Neural cell (in vitro differentiated cells): ENCODE results near the gene MID1. TPM values are rescaled to one million over a fixed set of nuclear protein-coding genes. Genes with fewer than 3 reads are reported as not detected.

Experiments used
- H2AFZ ChIP-seq: fragments of 200-600, 300-800 bp; sonication (generic), shearing (Covaris generic); 2 replicates; pipeline ENCODE4 v1.6.0; 2014; ENCODE audit warnings: low read depth, mild to moderate bottlenecking, antibody characterized with exemption, low read length, moderate library complexity
- H3F3A ChIP-seq: fragments of 200-600 bp; shearing (Covaris generic); 2 replicates; pipeline ENCODE4 v1.6.1; 2016; ENCODE audit warnings: mild to moderate bottlenecking, moderate library complexity, mixed read lengths, antibody characterized with exemption, low read length; ENCODE audit not compliant: insufficient read depth, poor library complexity, severe bottlenecking
- H3K27ac ChIP-seq: fragments of 200-600, 300-800 bp; sonication (generic), shearing (Covaris generic); 2 replicates; pipeline ENCODE4 v1.5.1; 2014; ENCODE audit warnings: mild to moderate bottlenecking, low read length, moderate library complexity
- H3K27me3 ChIP-seq: fragments of 300-800, 200-600 bp; sonication (generic), shearing (Covaris generic); 2 replicates; pipeline ENCODE4 v1.6.0; 2014; ENCODE audit warnings: mild to moderate bottlenecking, low read depth, low read length, moderate library complexity; ENCODE audit not compliant: insufficient read depth
- H3K36me3 ChIP-seq: fragments of 300-800, 200-600 bp; sonication (generic), shearing (Covaris generic); 2 replicates; pipeline ENCODE4 v1.5.1; 2014; ENCODE audit warnings: mild to moderate bottlenecking, antibody characterized with exemption, low read length, moderate library complexity; ENCODE audit not compliant: insufficient read depth
- H3K4me2 ChIP-seq: fragments of 300-800, 200-600 bp; sonication (generic), shearing (Covaris generic); 2 replicates; pipeline ENCODE4 v1.6.0; 2014; ENCODE audit warnings: mild to moderate bottlenecking, low read length
- H3K4me3 ChIP-seq: fragments of 300-800, 200-600 bp; sonication (generic), shearing (Covaris generic); 2 replicates; pipeline ENCODE4 v1.5.1; 2014; ENCODE audit warnings: mild to moderate bottlenecking, low read length, moderate library complexity
- H3K79me2 ChIP-seq: fragments of 200-600 bp; shearing (Covaris generic); replicated peaks from 2 replicates; pipeline ENCODE4 v1.6.0; 2014; ENCODE audit warnings: mild to moderate bottlenecking, low read length, moderate library complexity; ENCODE audit not compliant: insufficient read depth
- H3K9ac ChIP-seq: fragments of 300-800, 200-600 bp; sonication (generic), shearing (Covaris generic); 2 replicates; pipeline ENCODE4 v1.6.1; 2016; ENCODE audit warnings: mild to moderate bottlenecking, low read length, mixed read lengths
- H3K9me2 ChIP-seq: fragments of 200-600 bp; shearing (Covaris generic); 2 replicates; pipeline ENCODE4 v1.6.1; 2016; ENCODE audit warnings: mild to moderate bottlenecking, low read length, mixed read lengths; ENCODE audit not compliant: insufficient read depth
- H3K9me3 ChIP-seq: fragments of 200-600, 300-800 bp; sonication (generic), shearing (Covaris generic); 2 replicates; pipeline ENCODE4 v1.6.1; 2016; ENCODE audit warnings: mild to moderate bottlenecking, mixed run types, low read length, moderate library complexity, mixed read lengths
- H4K20me1 ChIP-seq: fragments of 200-600 bp; shearing (Covaris generic); 2 replicates; pipeline ENCODE4 v1.6.1; 2016; ENCODE audit warnings: mild to moderate bottlenecking, mixed run types; ENCODE audit not compliant: insufficient read depth
- EP300 ChIP-seq: fragments of 450-650 bp; conservative IDR thresholded peaks from 2 replicates; pipeline ENCODE4 v1.6.1; 2014; ENCODE audit warnings: antibody characterized with exemption, mild to moderate bottlenecking, moderate library complexity; ENCODE audit not compliant: poor library complexity, severe bottlenecking
- EZH2 ChIP-seq: fragments of 200-600, 300-800 bp; shearing (Covaris generic), sonication (generic); IDR thresholded peaks from 2 replicates; pipeline ENCODE4 v1.6.1; 2014; ENCODE audit warnings: antibody characterized with exemption, low read length, borderline replicate concordance, mild to moderate bottlenecking; ENCODE audit not compliant: insufficient read depth, poor library complexity, severe bottlenecking
- MXI1 ChIP-seq: fragments of 450-650 bp; conservative IDR thresholded peaks from 2 replicates; pipeline ENCODE4 v1.6.1; 2014; ENCODE audit warnings: antibody characterized with exemption, mild to moderate bottlenecking; ENCODE audit not compliant: poor library complexity, severe bottlenecking
- POLR2AphosphoS5 ChIP-seq: IDR thresholded peaks from 2 replicates; pipeline ENCODE4 v1.6.1; 2012
- RAD21 ChIP-seq: fragments of 450-650 bp; conservative IDR thresholded peaks from 2 replicates; pipeline ENCODE4 v1.6.1; 2014; ENCODE audit warnings: antibody characterized with exemption, mild to moderate bottlenecking, moderate library complexity
- SMC3 ChIP-seq: fragments of 450-650 bp; conservative IDR thresholded peaks from 2 replicates; pipeline ENCODE4 v1.6.1; 2014; ENCODE audit warnings: antibody characterized with exemption, mild to moderate bottlenecking, moderate library complexity; ENCODE audit not compliant: poor library complexity
- TAF1 ChIP-seq: IDR thresholded peaks from 2 replicates; pipeline ENCODE4 v1.6.1; 2012; ENCODE audit warnings: low read depth
- polyA plus RNA-seq: library from polyadenylated mRNA; depleted of rRNA; stranded (reverse); fragments of >200 nt; gene quantifications from 2 replicates; pipeline ENCODE4 v1.2.3, GENCODE V29; 2014
- TF ChIP-seq, protein P1 (sequence below): fragments of 450-650 bp; IDR thresholded peaks from 2 replicates; pipeline ENCODE4 v1.5.1; 2014; ENCODE audit warnings: antibody characterized with exemption, mild to moderate bottlenecking, moderate library complexity; ENCODE audit not compliant: poor library complexity, severe bottlenecking
- TF ChIP-seq, protein P2 (sequence below): IDR thresholded peaks from 2 replicates; pipeline ENCODE4 v1.6.1; 2012; ENCODE audit warnings: borderline replicate concordance

Gene MID1
- polyA plus RNA-seq, 1 donor from 2014 or later: 16.6 TPM

DNA sequence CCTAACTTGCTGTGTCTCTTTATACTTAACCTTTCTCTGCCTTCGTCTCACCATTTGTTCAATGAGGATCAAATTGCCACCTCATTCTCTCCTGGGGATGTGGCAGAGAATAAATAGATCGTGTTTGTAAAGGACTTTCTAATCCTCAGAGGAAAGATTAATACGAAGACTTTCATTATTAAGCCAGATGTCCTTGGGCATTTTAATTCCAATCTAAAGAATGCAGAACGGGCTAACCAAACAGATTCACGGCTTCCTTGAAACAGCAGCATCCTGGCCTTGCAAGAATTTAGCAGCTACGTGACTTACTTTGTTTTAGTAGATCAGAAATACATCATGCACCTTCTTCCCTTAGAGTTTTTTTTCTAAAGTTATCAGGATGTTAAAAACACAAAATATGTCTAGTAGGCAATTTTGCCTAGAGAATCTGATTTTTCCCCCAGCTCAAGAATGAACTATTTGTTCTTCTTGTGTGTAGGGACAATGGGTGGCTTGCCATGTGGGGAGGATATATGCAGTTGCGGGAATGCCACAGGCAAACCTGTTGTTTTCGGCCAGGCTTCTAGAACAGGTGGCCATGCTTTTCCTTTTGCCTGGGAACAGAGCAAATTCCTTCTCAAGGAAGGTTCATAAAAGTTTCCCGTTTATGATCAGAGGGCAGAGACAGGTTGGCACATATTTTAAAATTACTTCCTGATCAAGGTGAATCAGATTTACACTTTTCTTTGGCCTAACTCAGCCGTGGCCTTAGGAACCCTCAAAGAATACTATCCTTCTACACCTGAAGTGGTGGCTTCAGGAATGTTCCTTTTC, 3.0 kb downstream of the MID1 start:
- Histone ChIP-seq H3K4me2 (peak overlapping the region; percentile 60), H3K27me3 (no peaks in the 10 kb centered on the region), H3F3A (no peaks in the 10 kb centered on the region), H3K9me3 (no peaks in the 10 kb centered on the region), H3K9ac (peak overlapping the region; percentile 65), H3K36me3 (no peaks in the 10 kb centered on the region), H3K79me2 (peaks cover 55% of the 10 kb centered on the region), H4K20me1 (no peaks in the 10 kb centered on the region), H2AFZ (no peak overlapping the region), H3K9me2 (no peaks in the 10 kb centered on the region), H3K27ac (no peak overlapping the region), H3K4me3 (peak overlapping the region; percentile 76)
- TF ChIP-seq EP300: no peak

DNA sequence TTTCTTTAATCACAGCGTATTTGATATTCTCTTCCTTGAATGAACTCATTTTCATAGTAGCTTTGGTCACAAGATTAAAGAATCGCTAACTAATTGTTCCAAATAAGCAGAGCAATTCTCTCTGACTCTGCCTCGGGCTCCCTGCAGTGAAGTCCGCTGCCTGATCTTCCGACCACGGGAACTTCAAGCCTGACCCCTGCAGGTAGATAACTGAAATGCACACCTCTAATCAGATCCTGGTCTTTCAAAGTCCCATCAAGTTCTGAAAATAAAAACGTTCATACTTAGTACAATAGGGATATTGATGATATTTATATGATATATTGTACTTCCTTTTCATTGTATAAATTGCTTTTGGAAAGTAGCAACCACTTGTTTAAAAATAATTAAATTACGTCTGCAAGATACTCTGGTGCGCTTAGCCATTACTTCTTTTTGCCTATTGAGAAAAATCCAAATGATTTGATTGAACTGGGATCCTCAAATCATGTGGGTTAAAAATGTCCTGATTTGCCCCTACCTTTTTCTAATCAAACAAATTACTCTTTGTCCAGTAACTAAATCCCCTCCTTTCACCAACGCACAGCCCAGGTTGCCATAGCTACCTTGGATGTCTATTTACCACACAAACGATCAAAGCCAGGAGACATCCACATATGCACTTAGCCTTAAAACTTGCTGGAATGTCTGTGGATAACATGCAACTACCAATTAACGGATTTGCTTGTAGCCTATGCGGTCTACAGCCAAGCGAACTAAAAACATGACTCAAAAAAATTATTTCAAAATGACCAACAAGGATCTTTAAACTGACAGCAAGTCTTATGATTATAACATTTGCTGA, 4.2 kb downstream of the MID1 start:
- Histone ChIP-seq H3K9me2 (no peaks in the 10 kb centered on the region), H4K20me1 (no peaks in the 10 kb centered on the region), H3K9ac (peak overlapping the region; percentile 34), H2AFZ (no peak overlapping the region), H3K9me3 (no peaks in the 10 kb centered on the region), H3K4me2 (peak overlapping the region; percentile 60), H3K79me2 (peaks cover 56% of the 10 kb centered on the region), H3F3A (no peaks in the 10 kb centered on the region), H3K27ac (peak overlapping the region; percentile 8), H3K36me3 (no peaks in the 10 kb centered on the region), H3K4me3 (peak overlapping the region; percentile 76), H3K27me3 (no peaks in the 10 kb centered on the region)
- TF ChIP-seq, protein P1, sequence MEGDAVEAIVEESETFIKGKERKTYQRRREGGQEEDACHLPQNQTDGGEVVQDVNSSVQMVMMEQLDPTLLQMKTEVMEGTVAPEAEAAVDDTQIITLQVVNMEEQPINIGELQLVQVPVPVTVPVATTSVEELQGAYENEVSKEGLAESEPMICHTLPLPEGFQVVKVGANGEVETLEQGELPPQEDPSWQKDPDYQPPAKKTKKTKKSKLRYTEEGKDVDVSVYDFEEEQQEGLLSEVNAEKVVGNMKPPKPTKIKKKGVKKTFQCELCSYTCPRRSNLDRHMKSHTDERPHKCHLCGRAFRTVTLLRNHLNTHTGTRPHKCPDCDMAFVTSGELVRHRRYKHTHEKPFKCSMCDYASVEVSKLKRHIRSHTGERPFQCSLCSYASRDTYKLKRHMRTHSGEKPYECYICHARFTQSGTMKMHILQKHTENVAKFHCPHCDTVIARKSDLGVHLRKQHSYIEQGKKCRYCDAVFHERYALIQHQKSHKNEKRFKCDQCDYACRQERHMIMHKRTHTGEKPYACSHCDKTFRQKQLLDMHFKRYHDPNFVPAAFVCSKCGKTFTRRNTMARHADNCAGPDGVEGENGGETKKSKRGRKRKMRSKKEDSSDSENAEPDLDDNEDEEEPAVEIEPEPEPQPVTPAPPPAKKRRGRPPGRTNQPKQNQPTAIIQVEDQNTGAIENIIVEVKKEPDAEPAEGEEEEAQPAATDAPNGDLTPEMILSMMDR: peak; percentile 73
- TF ChIP-seq RAD21 (peak; percentile 74), SMC3 (peak; percentile 74), POLR2AphosphoS5 (no peak), MXI1 (no peak), TAF1 (no peak), EZH2 (no peak), EP300 (no peak)
- TF ChIP-seq, protein P2, sequence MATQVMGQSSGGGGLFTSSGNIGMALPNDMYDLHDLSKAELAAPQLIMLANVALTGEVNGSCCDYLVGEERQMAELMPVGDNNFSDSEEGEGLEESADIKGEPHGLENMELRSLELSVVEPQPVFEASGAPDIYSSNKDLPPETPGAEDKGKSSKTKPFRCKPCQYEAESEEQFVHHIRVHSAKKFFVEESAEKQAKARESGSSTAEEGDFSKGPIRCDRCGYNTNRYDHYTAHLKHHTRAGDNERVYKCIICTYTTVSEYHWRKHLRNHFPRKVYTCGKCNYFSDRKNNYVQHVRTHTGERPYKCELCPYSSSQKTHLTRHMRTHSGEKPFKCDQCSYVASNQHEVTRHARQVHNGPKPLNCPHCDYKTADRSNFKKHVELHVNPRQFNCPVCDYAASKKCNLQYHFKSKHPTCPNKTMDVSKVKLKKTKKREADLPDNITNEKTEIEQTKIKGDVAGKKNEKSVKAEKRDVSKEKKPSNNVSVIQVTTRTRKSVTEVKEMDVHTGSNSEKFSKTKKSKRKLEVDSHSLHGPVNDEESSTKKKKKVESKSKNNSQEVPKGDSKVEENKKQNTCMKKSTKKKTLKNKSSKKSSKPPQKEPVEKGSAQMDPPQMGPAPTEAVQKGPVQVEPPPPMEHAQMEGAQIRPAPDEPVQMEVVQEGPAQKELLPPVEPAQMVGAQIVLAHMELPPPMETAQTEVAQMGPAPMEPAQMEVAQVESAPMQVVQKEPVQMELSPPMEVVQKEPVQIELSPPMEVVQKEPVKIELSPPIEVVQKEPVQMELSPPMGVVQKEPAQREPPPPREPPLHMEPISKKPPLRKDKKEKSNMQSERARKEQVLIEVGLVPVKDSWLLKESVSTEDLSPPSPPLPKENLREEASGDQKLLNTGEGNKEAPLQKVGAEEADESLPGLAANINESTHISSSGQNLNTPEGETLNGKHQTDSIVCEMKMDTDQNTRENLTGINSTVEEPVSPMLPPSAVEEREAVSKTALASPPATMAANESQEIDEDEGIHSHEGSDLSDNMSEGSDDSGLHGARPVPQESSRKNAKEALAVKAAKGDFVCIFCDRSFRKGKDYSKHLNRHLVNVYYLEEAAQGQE: no peak
